GM19193 (cell line): ENCODE measurements around the gene ANKFY1.

ENCODE experiments used
- POLR2A ChIP-seq: IDR thresholded peaks from 4 replicates; pipeline ENCODE4 v1.6.1; 2011; ENCODE audit not compliant: insufficient read depth, insufficient read length; ENCODE audit errors: extremely low read depth

The ANKFY1 gene

DNA sequence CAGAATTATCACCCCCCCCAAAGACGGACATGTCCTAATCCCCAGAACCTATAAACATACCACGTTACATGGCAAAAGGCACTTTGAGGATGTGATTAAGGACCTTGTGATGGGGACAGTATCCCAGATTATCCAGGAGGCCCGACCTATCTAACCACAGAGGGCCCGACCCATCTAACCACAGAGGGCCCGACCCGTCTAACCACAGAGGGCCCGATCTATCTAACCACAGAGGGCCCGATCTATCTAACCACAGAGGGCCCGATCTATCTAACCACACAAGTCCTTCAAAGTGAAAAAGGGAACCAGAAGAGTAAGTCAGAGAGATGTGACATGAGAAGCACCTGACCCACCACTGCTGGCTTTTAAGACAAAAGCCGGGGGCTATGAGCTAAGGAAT is 56.8 kb downstream of the ANKFY1 start:
- TF ChIP-seq POLR2A: no peak

DNA sequence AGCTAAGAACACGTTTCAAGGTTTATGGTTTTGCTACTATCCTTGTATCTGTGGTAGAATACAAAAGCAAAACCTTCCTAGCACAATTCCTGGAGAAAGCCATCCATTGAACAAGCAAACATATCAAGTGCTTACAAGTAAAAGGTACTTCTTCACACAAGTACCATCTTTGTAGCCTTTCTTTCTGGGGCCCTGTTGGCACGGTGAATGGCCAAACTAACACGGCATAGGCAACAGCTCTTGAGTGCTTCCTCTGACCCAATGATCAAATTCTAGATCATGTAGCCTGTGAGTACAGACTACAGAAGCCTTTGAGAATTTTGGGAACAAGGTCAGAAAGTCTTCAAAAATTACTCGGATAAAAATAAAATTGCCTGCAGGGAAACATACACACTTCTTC is 57.9 kb downstream of the ANKFY1 start:
- TF ChIP-seq POLR2A: no peak

DNA sequence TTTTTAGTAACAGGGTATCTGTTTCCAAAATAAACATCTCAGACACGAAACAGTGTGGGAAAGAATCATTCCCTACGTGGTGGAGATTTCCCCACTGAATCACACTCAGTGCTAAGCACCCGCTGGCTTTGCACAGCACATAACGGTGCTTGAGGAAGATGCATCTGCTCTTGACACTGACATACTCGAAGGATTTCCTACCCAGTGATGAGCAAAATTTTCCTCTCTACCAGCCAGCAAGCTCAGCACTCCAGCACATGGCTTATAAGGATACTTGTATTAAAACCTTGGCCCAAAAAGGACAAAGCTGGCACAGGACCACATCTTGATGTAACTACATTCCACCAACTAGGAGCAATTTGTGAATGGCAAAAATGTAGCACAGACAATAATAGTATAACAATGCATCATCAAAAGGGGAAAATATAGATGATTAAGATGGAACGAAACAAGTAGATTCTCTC is 59.0 kb downstream of the ANKFY1 start:
- TF ChIP-seq POLR2A: no peak

DNA sequence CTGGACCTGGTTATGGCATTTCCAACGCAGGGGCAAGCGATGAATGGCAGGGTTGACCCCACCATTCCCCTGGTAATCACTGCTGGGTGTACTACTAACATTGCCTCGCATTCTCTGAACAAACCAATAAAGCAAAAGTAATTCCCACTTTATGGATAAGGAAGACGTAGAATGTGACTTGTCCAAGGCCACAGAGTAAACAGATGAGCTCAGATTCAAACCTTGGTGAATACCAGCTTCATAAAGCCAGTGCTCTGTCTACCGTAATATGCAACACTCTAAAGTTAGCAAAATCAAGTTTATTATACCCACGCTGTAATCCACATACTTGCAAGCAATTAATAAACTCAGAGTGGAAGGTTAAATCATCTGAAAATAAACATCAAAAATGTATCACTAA is 59.6 kb downstream of the ANKFY1 start:
- no peak for TF ChIP-seq POLR2A

DNA sequence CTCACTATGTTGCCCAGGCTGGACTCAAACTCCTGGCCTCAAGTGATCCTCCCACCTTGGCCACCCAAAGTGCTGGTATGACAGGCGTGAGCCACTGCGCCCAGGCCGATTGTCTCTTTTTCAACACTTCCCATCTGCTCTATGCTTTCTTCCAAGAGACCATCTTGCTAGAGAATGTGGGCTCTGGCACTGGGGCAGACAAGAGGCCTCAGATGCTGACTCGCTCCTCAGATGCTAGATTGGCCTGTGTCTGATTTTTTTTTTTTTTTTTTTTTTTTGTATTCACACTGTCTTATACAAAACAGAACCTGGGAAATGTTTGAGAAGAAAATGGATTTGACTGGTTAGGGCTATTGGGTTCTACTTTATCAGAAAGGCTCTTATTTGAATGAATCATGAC is 62.6 kb downstream of the ANKFY1 start:
- TF ChIP-seq POLR2A: no peak

DNA sequence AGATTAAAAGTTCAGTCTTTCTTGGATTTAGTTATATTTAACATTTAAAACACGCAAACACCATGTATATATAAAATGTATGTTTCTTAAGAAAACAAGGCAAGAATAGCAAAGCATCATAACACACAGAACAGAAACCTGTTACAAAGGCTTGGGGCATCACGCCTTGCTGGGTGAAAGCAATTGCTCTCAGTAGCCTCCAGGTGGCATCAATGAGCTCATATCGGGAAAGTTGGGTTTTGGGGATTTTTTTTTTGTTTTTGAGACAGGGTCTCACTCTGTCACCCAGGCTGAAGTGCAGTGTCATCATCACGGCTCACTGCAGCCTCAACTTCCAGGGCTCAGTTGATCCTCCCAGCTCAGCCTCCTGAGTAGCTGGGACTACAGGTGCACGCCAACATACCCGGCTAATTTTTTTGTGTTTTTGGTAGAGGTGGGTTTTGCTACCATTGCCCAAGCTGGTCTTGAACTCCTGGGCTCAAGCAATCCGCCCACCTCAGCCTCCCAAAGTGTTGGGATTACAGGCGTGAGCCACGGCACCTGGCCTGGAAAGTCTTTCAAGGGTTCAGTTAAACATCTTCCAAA is 63.9 kb downstream of the ANKFY1 start:
- no peak for TF ChIP-seq POLR2A

DNA sequence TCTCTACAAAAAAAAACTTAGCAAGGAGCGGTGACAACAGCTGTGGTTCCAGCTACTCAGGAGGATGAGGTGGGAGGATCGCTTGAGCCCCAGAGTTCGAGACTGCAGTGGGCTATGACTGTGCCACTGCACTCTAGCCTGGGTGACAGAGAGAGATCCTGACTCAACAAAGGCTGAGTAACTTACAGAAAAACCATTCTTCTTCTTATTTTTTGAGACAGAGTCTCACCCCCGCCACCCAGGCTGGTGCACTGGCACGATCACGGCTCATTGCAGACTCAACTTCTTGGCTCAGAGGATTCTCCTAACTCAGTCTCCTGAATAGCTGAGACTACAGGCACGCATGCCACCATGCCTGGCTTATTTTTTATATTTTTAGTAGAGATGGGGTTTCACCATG is 64.8 kb downstream of the ANKFY1 start:
- no peak for TF ChIP-seq POLR2A

DNA sequence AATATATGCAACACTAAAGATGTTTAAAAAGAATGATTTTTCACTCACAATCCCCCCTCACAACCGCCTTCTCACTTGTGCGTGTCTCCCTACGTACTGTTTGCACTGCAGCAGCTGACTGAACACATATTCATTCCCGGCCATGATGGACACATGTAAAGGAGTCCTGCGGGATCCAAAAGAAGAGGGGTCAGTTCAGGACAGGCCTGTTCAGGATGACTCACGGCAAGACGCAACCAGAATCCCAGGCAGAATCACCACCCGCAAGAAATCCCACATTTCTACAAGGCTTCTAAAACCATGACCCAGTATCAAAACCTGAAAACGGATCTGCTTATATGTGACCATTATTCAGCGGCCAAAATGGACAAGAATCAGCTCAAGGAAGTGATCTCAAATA is 68.5 kb downstream of the ANKFY1 start:
- no peak for TF ChIP-seq POLR2A

DNA sequence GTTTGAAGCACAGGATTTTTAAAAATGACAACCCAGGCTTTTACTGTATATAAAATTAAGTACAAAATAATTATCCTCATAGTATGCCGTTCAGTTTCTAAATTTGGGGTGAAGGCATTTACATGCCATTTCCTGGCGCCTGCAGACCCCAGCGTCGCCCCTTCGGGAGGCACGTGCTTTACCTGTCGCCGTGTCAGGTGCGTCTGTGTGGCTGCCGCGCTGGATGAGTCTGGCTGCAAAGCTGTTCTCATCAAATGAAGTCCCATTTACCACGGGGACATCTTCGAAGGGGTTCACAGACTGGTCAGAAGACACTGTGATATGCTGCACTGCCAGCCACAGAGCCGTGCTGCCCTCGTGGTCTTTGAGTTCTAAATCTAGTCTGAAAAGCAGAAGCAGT is 69.0 kb downstream of the ANKFY1 start:
- TF ChIP-seq POLR2A: no peak

DNA sequence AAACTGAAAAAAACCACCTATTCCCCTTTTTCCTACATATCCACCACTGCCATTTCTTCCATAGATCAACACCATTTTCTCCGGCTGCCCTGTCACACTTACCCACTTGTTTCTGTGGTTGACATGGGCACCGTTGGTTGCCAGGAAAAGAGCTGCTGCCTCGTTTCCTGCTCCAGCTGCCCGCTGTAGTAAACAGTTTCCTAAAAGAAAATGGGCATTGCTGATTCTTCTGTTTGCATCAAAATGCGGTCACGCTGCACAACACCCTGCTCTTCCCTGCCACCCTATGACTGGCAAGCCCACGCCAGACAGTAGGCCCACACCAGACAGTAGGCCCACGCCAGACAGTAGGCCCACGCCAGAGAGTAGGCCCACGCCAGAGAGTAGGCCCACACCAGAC is 74.5 kb downstream of the ANKFY1 start:
- no peak for TF ChIP-seq POLR2A

DNA sequence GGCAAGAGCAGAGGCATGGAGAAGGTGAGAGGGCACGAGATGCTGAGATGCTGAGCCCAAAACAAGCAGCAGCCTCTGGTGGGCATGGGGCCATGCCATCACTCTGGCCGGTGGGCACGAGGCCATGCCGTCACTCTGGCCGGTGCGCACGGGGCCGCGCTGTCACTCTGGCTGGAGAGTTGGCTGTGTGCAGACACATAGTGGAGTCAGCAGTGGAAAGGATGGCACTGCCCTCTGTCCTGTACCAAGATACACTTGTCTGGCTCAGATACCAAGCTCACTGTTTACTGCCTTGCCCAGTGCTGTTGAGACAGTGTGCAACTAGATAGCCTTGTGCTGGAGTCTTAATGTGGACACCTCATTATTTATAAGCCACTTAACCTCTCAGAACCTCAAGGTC is 75.7 kb downstream of the ANKFY1 start:
- TF ChIP-seq POLR2A: no peak

DNA sequence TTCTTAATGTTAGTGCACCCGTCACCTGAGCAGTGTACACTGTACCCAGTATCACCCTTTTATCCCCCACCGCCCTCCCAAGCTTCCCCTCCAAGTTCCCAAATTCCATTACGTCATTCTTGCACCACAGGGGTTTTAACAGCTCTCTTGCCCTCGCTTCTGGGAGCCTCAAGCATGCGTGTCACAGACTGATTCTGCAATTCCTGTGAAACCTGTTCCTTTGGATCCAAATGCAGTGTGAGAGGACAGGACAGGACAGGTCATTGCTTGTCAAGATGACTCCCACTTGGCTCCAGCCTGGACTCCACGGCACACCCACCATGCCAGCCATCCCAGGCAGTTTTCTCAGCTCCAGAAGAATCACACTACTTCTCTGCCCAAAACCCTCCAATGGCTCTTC is 76.7 kb downstream of the ANKFY1 start:
- TF ChIP-seq POLR2A: no peak

DNA sequence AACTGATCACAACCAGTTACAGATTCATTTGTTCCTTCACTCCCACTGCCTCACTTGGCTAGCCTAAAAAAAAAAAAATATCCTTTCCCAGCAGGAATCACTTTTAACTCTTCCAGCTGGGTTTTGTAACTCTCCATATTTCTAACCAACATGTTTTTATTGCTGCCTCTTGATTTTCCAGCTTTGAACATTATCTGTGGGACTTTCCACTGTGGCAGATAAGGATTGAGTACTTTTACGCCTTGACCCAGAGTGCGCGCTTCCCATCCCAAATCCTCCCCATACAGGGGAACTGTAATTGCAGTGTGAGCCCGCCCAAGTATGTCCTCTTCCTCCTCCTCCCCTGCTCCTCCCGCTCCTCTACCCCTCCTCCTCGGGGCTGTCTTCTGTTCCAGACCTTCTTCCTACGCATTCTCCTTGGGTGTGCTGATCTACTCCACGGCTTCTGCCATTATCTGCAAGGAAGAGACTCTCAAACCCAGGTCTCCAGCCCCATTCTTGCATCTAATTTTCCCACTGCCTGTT is 77.4 kb downstream of the ANKFY1 start:
- no peak for TF ChIP-seq POLR2A

DNA sequence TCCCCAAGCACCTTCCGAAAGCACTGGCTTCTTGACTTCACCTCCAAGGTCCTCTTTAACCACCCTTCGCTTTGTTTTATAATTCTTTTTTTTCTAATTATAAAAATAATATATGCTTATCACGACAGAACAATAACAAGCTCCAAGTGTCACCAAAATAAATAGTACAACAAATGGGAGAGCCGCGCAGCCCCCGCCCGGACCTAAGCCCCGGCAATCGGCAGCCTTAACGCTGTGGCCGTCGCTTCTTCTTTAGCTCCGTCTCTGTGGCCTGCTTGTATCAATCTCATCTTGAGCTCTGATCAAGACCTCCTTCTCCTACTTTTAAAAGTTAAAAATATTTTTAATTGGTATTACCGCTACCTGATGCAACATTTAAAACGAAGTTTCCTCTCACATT is 78.1 kb downstream of the ANKFY1 start:
- no peak for TF ChIP-seq POLR2A

DNA sequence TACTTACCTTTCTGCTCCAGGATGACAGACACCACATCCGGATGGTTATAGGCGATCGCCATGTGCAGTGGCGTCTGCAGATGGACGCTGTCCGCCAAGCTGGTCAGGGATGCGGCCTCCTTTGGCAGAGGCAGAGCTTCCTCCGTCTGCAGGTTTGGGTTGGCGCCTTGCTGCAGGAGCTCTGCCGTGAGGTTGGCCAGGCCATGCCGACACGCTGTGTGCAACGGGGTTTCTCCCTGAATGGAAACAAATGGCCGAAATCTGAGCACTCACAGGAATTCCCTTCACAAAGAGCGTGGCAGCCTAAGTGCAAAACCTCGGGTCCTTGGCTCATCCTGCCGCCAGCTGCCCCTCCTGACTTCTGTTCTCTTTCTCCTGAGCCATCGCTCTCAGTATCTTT is 79.0 kb downstream of the ANKFY1 start:
- no peak for TF ChIP-seq POLR2A

DNA sequence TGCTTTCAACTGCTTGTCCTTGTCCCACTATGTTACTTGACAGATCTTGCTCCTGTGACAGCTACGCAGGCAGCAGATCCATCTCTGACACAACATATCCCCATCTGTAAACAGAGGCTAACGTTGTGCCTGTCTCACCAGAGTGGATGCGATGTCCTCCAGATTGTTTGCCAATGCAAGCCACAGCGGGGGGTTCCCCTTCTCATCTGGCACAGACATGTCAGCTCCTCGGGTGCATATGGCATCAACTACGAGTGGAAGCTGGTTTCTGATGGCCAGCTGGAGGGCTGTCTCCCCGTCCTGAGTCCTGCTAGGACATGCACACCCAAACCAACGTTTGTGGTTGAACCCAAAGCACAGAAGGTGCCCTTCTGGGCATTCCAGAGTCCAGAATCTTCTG is 81.7 kb downstream of the ANKFY1 start:
- no peak for TF ChIP-seq POLR2A

DNA sequence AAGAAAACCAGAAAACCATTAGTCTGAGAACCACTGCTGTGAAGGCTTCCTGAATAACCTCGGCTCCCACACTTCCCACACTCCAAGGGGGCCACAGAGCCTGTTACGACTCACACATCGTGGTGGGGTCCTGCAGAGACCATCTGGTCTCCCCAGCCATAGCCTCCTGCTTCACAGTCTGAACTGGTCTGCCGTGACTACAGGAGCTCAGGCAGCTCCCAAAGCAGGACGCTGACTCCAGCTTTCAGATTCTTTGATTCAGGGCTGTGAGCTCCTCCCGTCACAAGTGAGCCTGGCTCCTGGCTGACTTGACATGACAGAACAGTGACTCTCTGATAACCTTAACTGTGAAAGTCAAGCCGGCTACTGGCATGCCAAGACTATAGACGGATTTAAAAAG is 83.0 kb downstream of the ANKFY1 start:
- TF ChIP-seq POLR2A: no peak

DNA sequence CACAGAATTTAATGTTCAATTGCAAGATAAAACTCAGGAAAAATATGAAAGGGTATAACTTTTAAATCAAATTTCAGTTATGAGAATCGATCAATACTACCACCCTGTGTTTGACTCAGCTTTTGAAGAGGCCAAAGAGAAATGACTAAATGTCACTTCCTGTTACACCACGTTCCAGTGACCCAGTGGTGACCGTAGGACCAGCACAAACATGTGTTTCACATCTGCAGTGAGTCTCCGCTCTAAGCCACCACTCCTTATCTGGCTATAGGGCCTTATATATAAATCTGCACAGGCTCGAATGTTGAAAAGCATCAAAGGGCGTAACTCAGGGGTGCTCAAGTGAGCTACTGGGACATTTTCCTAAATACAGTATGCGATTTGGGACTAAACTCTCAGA is 84.7 kb downstream of the ANKFY1 start:
- no peak for TF ChIP-seq POLR2A

DNA sequence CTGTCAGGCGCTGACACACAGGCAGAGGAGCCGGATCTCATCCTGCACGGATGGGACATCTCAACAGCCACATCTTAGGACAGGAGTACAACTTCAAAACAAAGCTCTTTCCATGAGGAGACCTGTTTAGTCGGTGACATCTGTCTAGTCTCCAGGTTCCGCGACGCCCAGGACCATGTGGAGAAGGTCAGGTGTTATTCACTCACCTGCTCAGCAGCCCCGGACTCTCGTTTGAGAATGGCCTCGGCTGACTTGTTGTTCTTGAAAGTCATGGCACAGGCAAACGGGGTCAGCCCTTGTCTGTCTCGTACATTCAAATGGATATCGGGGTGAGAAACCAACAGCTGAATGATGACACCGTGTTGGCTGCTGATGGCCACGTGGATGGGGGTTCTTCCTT is 85.1 kb downstream of the ANKFY1 start:
- TF ChIP-seq POLR2A: no peak
